Measurements from ENCODE around the gene ELK4.

The ELK4 gene

GRCh38 chr1:205629751-205630150 is 2.1 kb downstream of the ELK4 start:
- no peak for DNase-seq

- DNase-seq = no peak
Observed at GRCh38 chr1:205627956-205628355, 3.9 kb downstream of the ELK4 start.

GRCh38 chr1:205626216-205626615 is 5.6 kb downstream of the ELK4 start:
- DNase-seq = no peak

- DNase-seq = no peak
Observed at GRCh38 chr1:205623646-205624045, 8.2 kb downstream of the ELK4 start.

GRCh38 chr1:205620269-205620668 is 11.5 kb downstream of the ELK4 start:
- no peak for DNase-seq

GRCh38 chr1:205619376-205619775 is 12.4 kb downstream of the ELK4 start:
- no peak for DNase-seq

GRCh38 chr1:205616563-205617293 is 15.1 kb downstream of the ELK4 start:
- DNase-seq = no peak

GRCh38 chr1:205615789-205616188 is 16.0 kb downstream of the ELK4 start:
- DNase-seq = no peak

- no peak for DNase-seq
Observed at GRCh38 chr1:205613854-205614412, 17.9 kb downstream of the ELK4 start.

GRCh38 chr1:205612556-205612955 is 19.3 kb downstream of the ELK4 start:
- no peak for DNase-seq

- no peak for DNase-seq
Observed at GRCh38 chr1:205612104-205612503, 19.7 kb downstream of the ELK4 start.

GRCh38 chr1:205610901-205611466 is 20.8 kb downstream of the ELK4 start:
- DNase-seq = no peak

GRCh38 chr1:205610036-205610435 is 21.8 kb downstream of the ELK4 start:
- DNase-seq = no peak

GRCh38 chr1:205604825-205605505 is 26.8 kb downstream of the ELK4 start:
- DNase-seq = no peak

- DNase-seq = no peak
Observed at GRCh38 chr1:205604059-205604458, 27.8 kb downstream of the ELK4 start.

GRCh38 chr1:205601205-205601604 is 30.6 kb downstream of the ELK4 start:
- no peak for DNase-seq

- DNase-seq = no peak
Observed at GRCh38 chr1:205600085-205600484, 31.7 kb downstream of the ELK4 start.

- no peak for DNase-seq
Observed at GRCh38 chr1:205599669-205600042, 32.2 kb downstream of the ELK4 start.

GRCh38 chr1:205598841-205599668 is 32.8 kb downstream of the ELK4 start:
- no peak for DNase-seq

GRCh38 chr1:205597691-205598314 is 34.0 kb downstream of the ELK4 start:
- DNase-seq = no peak

GRCh38 chr1:205596876-205597275 is 34.9 kb downstream of the ELK4 start:
- no peak for DNase-seq

GRCh38 chr1:205595861-205596260 is 36.0 kb downstream of the ELK4 start:
- no peak for DNase-seq

GRCh38 chr1:205595435-205595834 is 36.4 kb downstream of the ELK4 start:
- no peak for DNase-seq
